ENCODE measurements around the gene CTNND2. TPM values are rescaled to one million over a fixed set of nuclear protein-coding genes. Genes with fewer than 3 reads are reported as not detected.

The CTNND2 gene
- total RNA-seq, 6 donors from 2014 or later, result 1.1 to 12.4 (median 3.2) TPM

- TF ChIP-seq CTCF (IDR thresholded peaks at IDR 0.05) (no peak), EP300 (IDR thresholded peaks at IDR 0.05) (no peak), POLR2AphosphoS5 (IDR thresholded peaks at IDR 0.05) (no peak), POLR2A (IDR thresholded peaks at IDR 0.05) (no peak)
- no peak overlapping the region for H3K27ac ChIP-seq
- ATAC-seq (ENCODE audit: low FRiP score in 2 of 2), result peak in 1 of 2 donors; percentile 65
- DNase-seq, result no peak
- 61 to 75% methylated on average over 1 of the region's 1 CpG for WGBS, 2 donors
- H3K27me3 ChIP-seq, result no peaks in the 10 kb centered on the region
- no peak overlapping the region for H3K4me3 ChIP-seq
- H3K9me3 ChIP-seq, result no peaks in the 10 kb centered on the region
- H3K36me3 ChIP-seq, result no peaks in the 10 kb centered on the region
- H3K4me1 ChIP-seq, result no peaks in the 10 kb centered on the region
These were observed 308.1 kb downstream of the CTNND2 start for GRCh38 chr5:11596185-11596584.

- DNase-seq, result no peak
These were observed 309.2 kb downstream of the CTNND2 start for GRCh38 chr5:11595045-11595444.

GRCh38 chr5:11594021-11594420 is 310.2 kb downstream of the CTNND2 start:
- TF ChIP-seq POLR2AphosphoS5 (IDR thresholded peaks at IDR 0.05) (no peak), CTCF (IDR thresholded peaks at IDR 0.05) (no peak), EP300 (IDR thresholded peaks at IDR 0.05) (no peak), POLR2A (IDR thresholded peaks at IDR 0.05) (no peak)
- no peak overlapping the region for H3K4me3 ChIP-seq
- DNase-seq, result no peak
- ATAC-seq (ENCODE audit: low FRiP score in 2 of 2), result no peak
- 83 to 87% methylated on average over 2 of the region's 2 CpGs for WGBS, 2 donors
- no peak overlapping the region for H3K27ac ChIP-seq
- H3K4me1 ChIP-seq, result no peaks in the 10 kb centered on the region
- no peaks in the 10 kb centered on the region for H3K36me3 ChIP-seq
- no peaks in the 10 kb centered on the region for H3K9me3 ChIP-seq
- H3K27me3 ChIP-seq, result no peaks in the 10 kb centered on the region

More at GRCh38 chr5:11595045-11595444, 309.2 kb downstream of the CTNND2 start:
- H3K27ac ChIP-seq, result no peak overlapping the region
- no peak for TF ChIP-seq EP300 (IDR thresholded peaks at IDR 0.05)
- no peak for TF ChIP-seq POLR2AphosphoS5 (IDR thresholded peaks at IDR 0.05)
- no peak for TF ChIP-seq POLR2A (IDR thresholded peaks at IDR 0.05)
- TF ChIP-seq CTCF (IDR thresholded peaks at IDR 0.05), result no peak
- no peak overlapping the region for H3K4me3 ChIP-seq
- 47 to 51% methylated on average over 3 of the region's 3 CpGs for WGBS, 2 donors
- no peaks in the 10 kb centered on the region for H3K36me3 ChIP-seq
- no peaks in the 10 kb centered on the region for H3K27me3 ChIP-seq
- no peaks in the 10 kb centered on the region for H3K4me1 ChIP-seq
- ATAC-seq (ENCODE audit: low FRiP score in 2 of 2), result no peak
- H3K9me3 ChIP-seq, result no peaks in the 10 kb centered on the region

- no peaks in the 10 kb centered on the region for H3K9me3 ChIP-seq
- peaks cover 0 to 4% (median 0%) of the 10 kb centered on the region in 4 donors for H3K4me1 ChIP-seq
- DNase-seq, result no peak
- no peak overlapping the region for H3K4me3 ChIP-seq
- no peak for ATAC-seq (ENCODE audit: low FRiP score in 2 of 2)
- H3K27ac ChIP-seq, result no peak overlapping the region
- H3K27me3 ChIP-seq, result no peaks in the 10 kb centered on the region
- no peak for TF ChIP-seq EP300 (IDR thresholded peaks at IDR 0.05)
- TF ChIP-seq CTCF (IDR thresholded peaks at IDR 0.05), result no peak
- no peak for TF ChIP-seq POLR2AphosphoS5 (IDR thresholded peaks at IDR 0.05)
- no peak for TF ChIP-seq POLR2A (IDR thresholded peaks at IDR 0.05)
- 89 to 90% methylated on average over 6 of the region's 6 CpGs for WGBS, 2 donors
- no peaks in the 10 kb centered on the region for H3K36me3 ChIP-seq
These were observed 313.8 kb downstream of the CTNND2 start for GRCh38 chr5:11590475-11590874.

- Histone ChIP-seq H3K36me3 (no peaks in the 10 kb centered on the region), H3K4me3 (no peak overlapping the region), H3K27ac (no peak overlapping the region), H3K4me1 (peaks cover 0 to 4% (median 0%) of the 10 kb centered on the region in 4 donors), H3K27me3 (no peaks in the 10 kb centered on the region), H3K9me3 (no peaks in the 10 kb centered on the region)
- DNase-seq (no peak), ATAC-seq (ENCODE audit: low FRiP score in 2 of 2) (no peak)
- no peak for TF ChIP-seq POLR2A (IDR thresholded peaks at IDR 0.05)
- no peak for TF ChIP-seq CTCF (IDR thresholded peaks at IDR 0.05)
- TF ChIP-seq POLR2AphosphoS5 (IDR thresholded peaks at IDR 0.05), result no peak
- no peak for TF ChIP-seq EP300 (IDR thresholded peaks at IDR 0.05)
- 14 to 28% methylated on average over 6 of the region's 6 CpGs for WGBS, 2 donors
These were observed 315.4 kb downstream of the CTNND2 start for GRCh38 chr5:11588803-11589202.
